ENCODE data around the gene RIPOR1. TPM values are rescaled to one million over a fixed set of nuclear protein-coding genes. Genes with fewer than 3 reads are reported as not detected.

The RIPOR1 gene
- total RNA-seq, 2 donors from 2014 or later: 98.0 to 101 TPM

DNA sequence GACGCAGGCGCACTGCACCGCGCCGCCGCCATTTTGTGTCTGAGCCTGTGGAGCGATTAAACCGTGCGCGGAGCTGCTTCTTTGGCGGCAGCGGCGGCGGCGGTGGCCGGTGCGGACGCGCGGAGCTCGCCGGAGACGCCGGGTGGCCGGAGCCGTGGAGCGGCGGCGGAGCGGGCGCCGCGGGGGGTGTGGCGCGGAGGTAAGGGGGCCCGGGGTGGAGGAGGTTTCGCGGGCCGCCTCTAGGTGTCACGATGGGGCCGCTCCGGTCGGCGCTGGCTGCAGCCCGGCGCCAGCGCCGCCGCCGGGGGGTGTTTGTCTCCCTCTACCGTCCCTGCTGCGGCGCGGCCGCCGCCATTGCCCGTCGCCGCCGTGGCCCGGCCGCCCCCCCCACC is 33.9 kb downstream of the RIPOR1 start, which contains the start of gene CTCF:
Gene CTCF (plus strand): TSS at position 1 of the 392 bp plus-strand sequence. CDS start 48,307 bp downstream, outside the sequence.
- no peak for DNase-seq (ENCODE audit: low spot score)
- H3K9me3 ChIP-seq: no peaks in the 10 kb centered on the region

DNA sequence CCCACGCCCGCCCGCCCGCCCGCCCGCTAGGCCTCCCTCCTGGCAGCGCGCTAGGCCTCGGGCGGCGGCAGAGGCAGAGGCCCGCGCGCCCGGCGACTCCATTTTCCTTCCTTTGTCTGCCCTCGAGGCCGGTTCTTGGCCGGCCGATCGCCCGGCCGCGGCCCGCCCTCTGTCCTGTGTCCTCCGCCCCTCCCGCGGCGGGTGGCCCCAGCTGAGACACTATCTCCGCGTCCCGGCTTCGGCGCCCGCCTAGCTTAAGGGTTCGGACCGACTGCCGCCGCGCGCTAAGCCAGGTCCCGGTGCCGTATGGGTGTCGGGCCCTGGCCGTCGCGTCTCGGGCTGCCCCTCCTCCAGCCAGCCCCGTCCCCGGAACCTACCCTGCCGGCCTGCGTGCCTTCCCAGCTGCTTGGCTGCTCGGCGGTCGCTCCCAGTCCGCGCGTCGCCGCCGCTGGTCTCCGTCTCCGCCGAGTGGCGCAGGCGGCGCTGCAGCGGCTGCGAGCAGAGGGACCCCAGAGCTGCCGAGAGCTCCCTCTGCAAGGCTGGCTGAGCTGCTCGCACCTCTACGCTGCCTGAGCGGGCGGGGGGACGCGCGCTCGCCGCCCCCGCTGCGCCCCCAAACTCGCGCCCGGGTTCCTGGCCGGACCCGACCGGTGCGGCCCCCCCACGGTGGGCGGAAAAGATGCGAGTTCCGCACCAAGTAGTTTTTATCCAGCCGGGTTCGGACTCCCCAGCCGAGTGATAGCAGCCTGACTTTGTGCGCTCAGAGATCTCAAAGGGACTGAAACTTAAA is 34.5 kb downstream of the RIPOR1 start:
- no peak for ATAC-seq (ENCODE audit: insufficient number of reproducible peaks, low FRiP score, low read depth)
- Histone ChIP-seq H3K4me3 (peak overlapping the region; percentile 82), H3K4me1 (ENCODE audit: control insufficient read depth in 1 of 2, low read depth in 2 of 2) (peaks cover 15 to 22% of the 10 kb centered on the region in 2 donors), H3K9me3 (no peaks in the 10 kb centered on the region), H3K36me3 (no peaks in the 10 kb centered on the region), H3K27me3 (replicated peaks; ENCODE audit: insufficient read depth) (no peaks in the 10 kb centered on the region), H3K27ac (peak overlapping the region; percentile 98 to 99)
- TF ChIP-seq, protein P1, sequence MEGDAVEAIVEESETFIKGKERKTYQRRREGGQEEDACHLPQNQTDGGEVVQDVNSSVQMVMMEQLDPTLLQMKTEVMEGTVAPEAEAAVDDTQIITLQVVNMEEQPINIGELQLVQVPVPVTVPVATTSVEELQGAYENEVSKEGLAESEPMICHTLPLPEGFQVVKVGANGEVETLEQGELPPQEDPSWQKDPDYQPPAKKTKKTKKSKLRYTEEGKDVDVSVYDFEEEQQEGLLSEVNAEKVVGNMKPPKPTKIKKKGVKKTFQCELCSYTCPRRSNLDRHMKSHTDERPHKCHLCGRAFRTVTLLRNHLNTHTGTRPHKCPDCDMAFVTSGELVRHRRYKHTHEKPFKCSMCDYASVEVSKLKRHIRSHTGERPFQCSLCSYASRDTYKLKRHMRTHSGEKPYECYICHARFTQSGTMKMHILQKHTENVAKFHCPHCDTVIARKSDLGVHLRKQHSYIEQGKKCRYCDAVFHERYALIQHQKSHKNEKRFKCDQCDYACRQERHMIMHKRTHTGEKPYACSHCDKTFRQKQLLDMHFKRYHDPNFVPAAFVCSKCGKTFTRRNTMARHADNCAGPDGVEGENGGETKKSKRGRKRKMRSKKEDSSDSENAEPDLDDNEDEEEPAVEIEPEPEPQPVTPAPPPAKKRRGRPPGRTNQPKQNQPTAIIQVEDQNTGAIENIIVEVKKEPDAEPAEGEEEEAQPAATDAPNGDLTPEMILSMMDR (IDR thresholded peaks at IDR 0.05): no peak
- no peak for DNase-seq (ENCODE audit: low spot score)

More for the DNA sequence above, 33.9 kb downstream of the RIPOR1 start, which contains the start of gene CTCF:
- H3K27ac ChIP-seq: peak within 1 kb of the TSS; percentile 98 to 99
- peak; percentile 77 for ATAC-seq (ENCODE audit: insufficient number of reproducible peaks, low FRiP score, low read depth)
- H3K36me3 ChIP-seq: no peaks in the 10 kb centered on the region
- peak within 1 kb of the TSS; percentile 82 for H3K4me3 ChIP-seq
- no peaks in the 10 kb centered on the region for H3K27me3 ChIP-seq (replicated peaks; ENCODE audit: insufficient read depth)
- H3K4me1 ChIP-seq (ENCODE audit: control insufficient read depth in 1 of 2, low read depth in 2 of 2): peaks cover 15 to 22% of the 10 kb centered on the region in 2 donors
- TF ChIP-seq, protein P1 (IDR thresholded peaks at IDR 0.05): peak; percentile 7

DNA sequence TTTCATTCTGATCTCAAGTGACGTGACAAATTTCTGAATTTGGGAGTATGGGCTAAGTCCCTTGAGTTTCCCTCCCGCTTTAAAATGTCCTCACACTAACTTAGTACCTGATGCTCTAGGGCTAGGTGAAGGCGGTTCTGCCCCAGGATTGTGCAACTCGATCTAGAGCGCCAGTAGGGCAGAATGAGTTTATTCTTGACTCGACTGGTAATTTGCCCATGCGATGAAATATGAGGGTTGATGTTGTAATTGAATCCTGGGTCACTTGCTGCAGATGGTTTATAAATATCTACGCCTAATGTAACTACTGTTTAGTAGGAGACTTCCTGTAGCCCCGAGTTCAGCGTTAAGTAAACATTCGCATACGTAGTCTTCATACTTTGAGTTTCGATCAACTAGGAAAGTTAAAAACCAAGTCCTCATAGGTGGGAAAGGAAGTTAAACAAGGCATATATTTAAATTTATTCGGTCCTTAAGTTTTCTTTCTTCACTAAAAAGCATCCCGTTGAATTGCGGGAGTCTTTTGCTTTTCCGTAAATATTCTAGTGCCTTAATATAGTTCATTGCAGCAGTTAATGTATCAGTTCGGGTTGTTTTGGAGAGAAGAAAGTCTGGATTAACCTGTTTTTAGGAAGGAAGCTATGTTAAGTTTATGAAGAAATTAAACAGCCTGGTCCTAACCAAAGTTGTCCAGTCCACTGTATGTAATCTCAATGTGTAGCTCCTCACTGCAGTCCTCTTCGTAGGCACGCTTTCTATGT is 35.3 kb downstream of the RIPOR1 start:
- Histone ChIP-seq H3K9me3 (no peaks in the 10 kb centered on the region), H3K27me3 (replicated peaks; ENCODE audit: insufficient read depth) (no peaks in the 10 kb centered on the region), H3K4me3 (peak overlapping the region; percentile 82), H3K36me3 (no peaks in the 10 kb centered on the region), H3K27ac (peak overlapping the region; percentile 98 to 99), H3K4me1 (ENCODE audit: control insufficient read depth in 1 of 2, low read depth in 2 of 2) (peaks cover 15 to 25% of the 10 kb centered on the region in 2 donors)
- TF ChIP-seq, protein P1 (IDR thresholded peaks at IDR 0.05): no peak
- DNase-seq (ENCODE audit: low spot score) (no peak), ATAC-seq (ENCODE audit: insufficient number of reproducible peaks, low FRiP score, low read depth) (peak; percentile 33)

DNA sequence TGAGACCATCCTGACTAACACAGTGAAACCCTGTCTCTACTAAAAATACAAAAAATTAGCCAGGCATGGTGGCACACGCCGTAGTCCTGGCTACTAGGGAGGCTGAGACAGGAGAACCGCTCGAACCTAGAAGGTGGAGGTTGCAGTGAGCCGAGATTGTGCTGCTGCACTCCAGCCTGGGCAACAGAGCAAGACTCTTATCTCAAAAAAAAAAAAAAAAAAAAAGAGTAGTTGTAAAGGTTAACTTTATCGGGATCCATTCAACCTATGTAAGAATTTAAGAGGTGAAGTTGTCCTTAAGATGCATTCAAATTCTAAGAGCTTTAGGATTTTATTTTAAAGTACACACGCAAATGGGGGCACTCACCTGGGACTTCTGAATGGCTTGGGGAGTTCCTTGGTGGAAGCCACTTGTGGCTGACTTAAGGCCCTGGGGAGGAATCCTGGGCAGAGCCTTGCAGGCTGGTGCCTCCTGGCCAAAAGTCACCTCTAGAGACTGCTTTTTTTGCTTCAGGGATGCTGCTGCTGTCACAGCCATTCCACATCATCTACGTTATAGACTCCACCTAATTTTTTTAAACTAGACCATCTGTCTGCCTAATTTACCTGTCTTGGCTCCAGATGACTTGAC is 37.0 kb downstream of the RIPOR1 start:
- TF ChIP-seq, protein P1 (IDR thresholded peaks at IDR 0.05): no peak
- Histone ChIP-seq H3K36me3 (no peaks in the 10 kb centered on the region), H3K4me3 (no peak overlapping the region), H3K9me3 (no peaks in the 10 kb centered on the region), H3K4me1 (ENCODE audit: control insufficient read depth in 1 of 2, low read depth in 2 of 2) (peaks cover 15 to 25% of the 10 kb centered on the region in 2 donors), H3K27me3 (replicated peaks; ENCODE audit: insufficient read depth) (no peaks in the 10 kb centered on the region), H3K27ac (no peak overlapping the region)
- ATAC-seq (ENCODE audit: insufficient number of reproducible peaks, low FRiP score, low read depth) (no peak), DNase-seq (ENCODE audit: low spot score) (no peak)
